Activated naive CD4-positive, alpha-beta T cell treated with anti-CD3 and anti-CD28 coated beads for 36 hours (primary cell): Measurements from ENCODE around the gene LENEP. TPM values are rescaled to one million over a fixed set of nuclear protein-coding genes. Genes with fewer than 3 reads are reported as not detected.

Experiments
- CTCF ChIA-PET: fragments of 350-600 bp; sonication (Branson Sonifier 250); formaldehyde crosslinking; loops from one replicate; lab custom pipeline; 2021; ENCODE audit warnings: antibody characterized with exemption; lab: Charles Lee
- DNase-seq: peaks from one replicate; pipeline ENCODE4 v3.0.0-alpha.2; 2020
- H3K27ac Mint-ChIP-seq: one replicate; pipeline ENCODE4 v1.8.0; 2021; ENCODE audit warnings: mild to moderate bottlenecking, mixed read lengths
- H3K27me3 Mint-ChIP-seq: one replicate; pipeline ENCODE4 v1.8.0; 2021; ENCODE audit warnings: low read depth, mixed read lengths
- H3K36me3 Mint-ChIP-seq: one replicate; pipeline ENCODE4 v1.8.0; 2021; ENCODE audit warnings: low read depth, mixed read lengths
- H3K4me1 Mint-ChIP-seq: one replicate; pipeline ENCODE4 v1.8.0; 2021; ENCODE audit warnings: low read depth, mixed read lengths
- H3K4me3 Mint-ChIP-seq: one replicate; pipeline ENCODE4 v1.8.0; 2021; ENCODE audit warnings: mild to moderate bottlenecking, moderate library complexity, mixed read lengths
- H3K9me3 Mint-ChIP-seq: one replicate; pipeline ENCODE4 v1.8.0; 2021; ENCODE audit warnings: mixed read lengths
- intact Hi-C: fragments of 100-400 bp; cut with micrococcal nuclease; formaldehyde crosslinking; loops from one replicate; pipeline ENCODE4 v1.15.1; 2023
- total RNA-seq, 2 experiments: library from RNA; stranded (reverse); gene quantifications; one replicate each; pipeline ENCODE4 v1.2.3, GENCODE V29; 2021

Gene LENEP
- total RNA-seq, 2 experiments from 2014 or later, result 0.36 to 0.99 TPM

DNA sequence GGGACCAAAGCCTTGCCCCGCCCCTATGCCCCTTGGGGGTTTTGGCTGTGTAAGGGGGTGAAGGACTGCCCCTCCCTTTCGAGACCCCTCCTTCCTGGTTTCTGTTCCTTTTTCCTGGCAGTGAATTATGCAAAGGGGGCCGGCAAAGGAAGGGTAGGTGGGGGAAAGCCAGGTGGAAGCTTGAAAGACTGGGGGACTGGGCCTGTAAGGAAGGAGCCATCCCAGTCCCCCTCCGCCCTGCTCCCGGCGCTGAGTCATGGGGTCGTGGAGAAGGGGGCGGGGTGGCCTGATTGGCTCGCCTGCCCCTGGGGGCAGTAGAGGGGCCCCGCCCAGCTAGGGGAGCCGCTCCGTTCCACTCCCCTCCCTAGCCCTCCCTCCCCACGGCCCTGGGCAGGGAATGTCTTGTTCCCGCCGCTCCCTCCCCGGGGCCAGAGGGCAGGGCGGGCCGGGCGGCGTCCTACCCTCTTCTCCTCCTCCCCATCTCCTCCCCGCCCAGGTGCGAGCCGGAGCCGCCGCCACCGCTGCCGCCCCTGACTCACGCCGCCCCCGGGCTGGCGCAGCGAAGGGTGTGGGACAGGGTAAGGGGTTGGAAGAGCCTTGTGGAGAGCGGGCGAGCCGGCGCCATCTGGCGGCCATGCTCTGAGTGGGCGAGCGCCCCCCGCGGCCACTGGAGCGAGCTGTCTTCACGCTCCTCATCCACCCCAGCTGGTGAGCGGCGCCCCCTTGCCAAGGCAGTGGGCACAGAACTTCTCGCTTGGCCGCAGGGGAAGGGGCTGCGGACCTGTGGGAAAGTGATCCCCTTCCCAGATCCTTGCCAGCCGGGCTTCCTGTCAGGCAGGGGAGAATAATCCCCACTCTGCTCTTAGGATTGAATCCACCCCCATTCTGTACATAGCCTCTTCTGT lies 23.9 kb downstream of the LENEP start:
- H3K36me3 Mint-ChIP-seq, result peaks cover 34% of the 10 kb centered on the region
- H3K4me3 Mint-ChIP-seq, result peak overlapping the region; percentile 56
- CTCF ChIA-PET, result interaction anchor here (0.6 to 4.1 kb wide), 24 partner anchors 9 to 156 kb away, joined by 3 to 37 read pairs (median 4); partner anchors contain the start of genes FLAD1, KRTCAP2, LENEP and PBXIP1
- H3K27me3 Mint-ChIP-seq, result no peaks in the 10 kb centered on the region
- peaks cover 65% of the 10 kb centered on the region for H3K4me1 Mint-ChIP-seq
- intact Hi-C loops, result loop anchor here (1.0 to 2.0 kb wide), 8 partner anchors 8 to 68 kb away; partner anchors contain the start of genes ADAM15, CKS1B, FLAD1 and PYGO2
- peak overlapping the region; percentile 85 for H3K27ac Mint-ChIP-seq
- DNase-seq, result peak; percentile 94
- no peaks in the 10 kb centered on the region for H3K9me3 Mint-ChIP-seq

DNA sequence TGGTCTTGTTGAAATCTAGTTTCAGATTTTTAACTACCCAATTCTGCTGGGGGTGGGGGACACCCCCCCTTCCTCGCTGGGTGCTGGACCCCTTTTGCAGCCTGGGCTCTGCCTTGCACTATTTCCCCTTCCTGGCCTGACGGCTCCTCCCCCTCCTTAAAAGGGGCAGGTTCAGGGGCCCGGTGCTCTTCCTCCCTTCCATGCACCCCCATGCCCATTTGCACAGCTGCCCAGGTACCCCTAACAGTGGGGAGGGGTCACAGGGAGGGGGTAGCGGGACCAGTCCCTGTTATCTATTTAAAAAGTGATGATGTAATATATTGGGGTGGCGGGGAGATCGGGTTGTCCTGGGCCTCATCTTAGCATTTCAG lies 24.5 kb downstream of the LENEP start:
- Mint-ChIP-seq H3K27me3 (no peaks in the 10 kb centered on the region), H3K27ac (peak overlapping the region; percentile 82), H3K9me3 (no peaks in the 10 kb centered on the region), H3K36me3 (peaks cover 27% of the 10 kb centered on the region), H3K4me1 (peaks cover 59% of the 10 kb centered on the region), H3K4me3 (peak overlapping the region; percentile 56)
- intact Hi-C loops, result loop anchor here (1.0 to 2.0 kb wide), 8 partner anchors 9 to 67 kb away; partner anchors contain the start of genes ADAM15, CKS1B, FLAD1 and PYGO2
- CTCF ChIA-PET, result interaction anchor here (0.6 to 4.1 kb wide), 19 partner anchors 10 to 155 kb away, joined by 3 to 37 read pairs (median 6); partner anchors contain the start of genes FLAD1, KRTCAP2, LENEP and PBXIP1
- no peak for DNase-seq

DNA sequence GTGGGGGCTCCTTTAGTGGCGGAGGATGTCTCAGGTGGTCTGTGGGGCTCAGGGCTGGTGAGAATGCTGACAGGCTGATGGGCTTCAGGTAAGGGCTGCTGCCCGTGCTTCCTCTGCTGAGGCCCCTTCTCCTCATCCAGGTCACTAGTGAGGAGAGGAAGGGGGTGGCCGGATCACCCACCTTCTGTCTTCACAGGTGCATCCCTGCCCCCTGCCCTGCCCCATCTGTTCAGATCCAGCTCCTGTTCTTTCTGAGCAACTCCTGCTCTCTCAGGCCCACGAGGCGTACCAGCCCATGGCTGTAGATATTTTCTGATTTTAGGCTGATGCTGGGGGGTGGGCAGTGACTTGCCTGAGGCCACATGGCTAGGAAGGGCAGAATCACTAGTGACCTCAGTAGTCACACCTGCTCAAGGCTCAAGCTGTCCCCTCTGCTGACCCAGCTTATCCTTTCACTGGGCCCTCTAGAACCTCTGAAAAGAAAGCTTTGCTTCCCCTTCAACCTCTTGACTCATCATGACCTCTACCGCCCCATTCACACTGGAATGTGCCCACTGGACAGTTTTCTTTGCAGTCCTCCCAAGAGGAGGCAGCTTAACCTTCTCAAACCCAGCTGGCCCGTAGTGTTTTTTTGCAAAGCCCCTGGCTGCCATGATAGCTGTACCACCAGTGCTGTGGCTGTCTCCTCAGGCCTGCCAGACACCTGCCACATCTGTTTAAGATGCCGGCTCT lies 25.4 kb downstream of the LENEP start:
- Mint-ChIP-seq H3K4me1 (peaks cover 51% of the 10 kb centered on the region), H3K36me3 (peaks cover 24% of the 10 kb centered on the region), H3K9me3 (no peaks in the 10 kb centered on the region), H3K4me3 (no peak overlapping the region), H3K27ac (peak overlapping the region; percentile 82), H3K27me3 (no peaks in the 10 kb centered on the region)
- intact Hi-C loops, result no loop called here
- no peak for DNase-seq
- CTCF ChIA-PET, result interaction anchor here (0.7 to 4.1 kb wide), 12 partner anchors 20 to 126 kb away, joined by 3 to 30 read pairs (median 4); partner anchors contain the start of genes ADAM15, FLAD1, LENEP and PBXIP1

DNA sequence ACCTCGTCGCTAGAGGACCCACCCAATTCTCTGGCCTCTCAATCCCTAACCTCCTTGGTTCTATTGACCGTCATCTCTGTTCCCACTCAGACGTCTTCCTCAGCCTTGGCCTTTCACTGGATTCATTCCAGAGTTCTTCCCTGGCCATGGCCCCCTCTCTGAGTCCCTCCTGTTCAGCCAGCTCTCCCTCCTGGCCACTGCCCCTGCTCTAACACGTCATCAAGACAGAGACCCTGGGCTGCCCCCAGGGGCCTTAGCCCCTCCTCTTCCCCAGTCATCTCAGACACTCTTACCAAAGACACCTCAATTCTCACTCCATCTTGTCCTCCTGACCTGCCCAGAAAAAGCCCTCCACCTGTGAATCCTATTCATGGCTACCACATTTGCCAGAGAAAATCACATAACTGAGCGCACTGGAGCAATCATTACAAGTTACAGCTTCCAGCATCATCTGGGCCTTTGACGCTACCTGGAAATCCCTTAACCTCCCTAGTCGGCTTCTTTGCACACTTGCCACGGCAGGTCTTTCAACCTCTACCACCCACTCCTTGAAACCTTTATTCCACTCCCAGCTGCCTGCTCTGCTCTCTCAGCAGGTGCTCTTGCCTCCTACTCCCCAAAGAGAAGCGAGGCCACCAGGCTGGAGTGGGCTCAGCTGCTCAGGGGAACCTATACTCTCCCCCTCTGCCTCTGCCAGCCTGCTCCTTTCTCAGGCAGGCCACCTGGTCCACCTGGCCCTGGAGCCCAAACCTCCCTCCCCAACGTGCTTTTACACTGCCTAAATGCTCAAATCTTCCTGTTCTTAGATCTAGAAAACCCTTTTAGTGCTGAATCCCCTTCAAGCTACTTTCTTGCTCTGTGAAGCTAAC lies 26.2 kb downstream of the LENEP start:
- Mint-ChIP-seq H3K36me3 (peaks cover 19% of the 10 kb centered on the region), H3K4me1 (peaks cover 43% of the 10 kb centered on the region), H3K9me3 (no peaks in the 10 kb centered on the region), H3K27me3 (no peaks in the 10 kb centered on the region), H3K4me3 (no peak overlapping the region), H3K27ac (peak overlapping the region; percentile 67)
- intact Hi-C loops, result no loop called here
- CTCF ChIA-PET, result interaction anchor here (0.8 to 4.1 kb wide), 11 partner anchors 9 to 82 kb away, joined by 3 to 30 read pairs (median 5); partner anchors contain the start of genes FLAD1, PBXIP1 and SHC1
- DNase-seq, result no peak

DNA sequence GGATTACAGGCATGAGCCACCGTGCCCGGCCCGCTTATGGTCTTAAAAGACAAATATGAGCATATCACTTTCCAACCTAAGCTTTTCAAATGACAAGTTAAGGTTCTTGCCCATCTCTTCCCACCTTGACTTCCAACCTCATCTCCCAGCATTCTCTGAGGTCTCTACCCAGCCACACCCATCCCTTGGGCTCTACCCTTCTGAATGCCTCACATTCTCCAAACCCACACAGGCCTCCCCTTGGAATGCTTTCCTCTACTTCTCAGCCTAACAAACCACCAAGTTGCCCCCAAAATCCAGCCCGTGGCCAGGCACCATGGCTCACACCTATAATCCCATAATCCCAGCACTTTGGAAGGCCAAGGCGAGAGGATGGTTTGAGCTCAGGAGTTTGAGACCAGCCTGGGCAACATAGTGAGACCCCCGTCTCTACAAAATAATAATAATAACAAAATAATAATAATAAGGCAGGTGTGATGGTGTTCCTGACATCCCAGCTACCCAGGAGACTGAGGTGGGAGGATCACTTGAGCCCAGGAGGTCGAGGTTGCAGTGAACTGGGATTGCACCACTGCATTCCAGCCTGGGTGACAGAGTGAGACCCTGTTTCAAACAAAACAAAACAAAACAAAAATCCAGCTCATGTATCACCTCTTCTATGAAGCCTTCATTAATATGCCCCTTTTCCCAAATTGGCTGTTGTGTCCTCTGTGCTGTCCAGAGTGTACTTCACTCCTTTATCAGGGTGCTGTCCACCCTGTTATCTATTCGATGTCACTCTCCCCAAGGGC lies 28.9 kb downstream of the LENEP start:
- no peaks in the 10 kb centered on the region for H3K27me3 Mint-ChIP-seq
- DNase-seq, result no peak
- H3K36me3 Mint-ChIP-seq, result peaks cover 4% of the 10 kb centered on the region
- CTCF ChIA-PET, result interaction anchor here (1.0 to 1.9 kb wide), 5 partner anchors 22 to 32 kb away, joined by 3 to 5 read pairs (median 3); partner anchors contain the start of gene LENEP
- no peak overlapping the region for H3K4me3 Mint-ChIP-seq
- no peak overlapping the region for H3K27ac Mint-ChIP-seq
- peaks cover 25% of the 10 kb centered on the region for H3K4me1 Mint-ChIP-seq
- no peaks in the 10 kb centered on the region for H3K9me3 Mint-ChIP-seq
- intact Hi-C loops, result no loop called here

DNA sequence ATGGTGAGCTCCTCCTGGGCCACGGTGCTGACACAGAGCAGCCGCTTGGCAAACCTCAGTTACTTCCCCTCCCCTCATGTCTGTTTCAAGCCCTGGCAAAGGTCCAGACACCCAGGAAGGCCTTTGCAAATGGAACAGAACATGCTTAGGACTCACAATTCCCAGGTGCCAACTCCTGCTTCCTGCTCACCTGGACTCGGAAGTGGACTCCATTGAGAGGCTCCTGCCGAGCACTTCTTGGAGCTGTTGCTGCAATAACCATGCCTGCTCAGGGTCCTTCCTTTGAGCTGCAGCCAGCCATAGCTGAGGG lies 29.5 kb downstream of the LENEP start:
- no peak overlapping the region for H3K4me3 Mint-ChIP-seq
- intact Hi-C loops, result no loop called here

DNA sequence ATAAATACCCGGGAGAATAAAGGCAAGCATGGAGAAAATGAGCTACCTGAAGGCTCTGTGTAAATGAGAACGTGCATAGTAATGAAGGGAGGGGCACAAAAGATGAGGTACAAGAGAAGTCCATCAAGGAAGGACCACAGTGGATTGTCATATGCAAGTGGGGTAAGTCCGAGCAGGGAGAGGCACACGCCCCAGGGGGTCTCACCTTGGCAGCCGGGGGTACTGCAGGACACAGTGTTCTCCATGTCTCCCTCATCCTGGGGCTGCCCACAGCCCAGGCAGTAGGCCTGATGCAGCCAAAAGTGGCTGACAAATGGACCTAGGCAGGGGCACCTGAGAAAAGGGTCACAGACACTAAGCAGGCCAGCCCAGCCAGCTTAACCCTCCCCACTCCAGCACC lies 30.2 kb downstream of the LENEP start:
- DNase-seq, result no peak
- CTCF ChIA-PET, result interaction anchor here (0.7 to 1.9 kb wide), 4 partner anchors 20 to 49 kb away, joined by 3 to 5 read pairs (median 3); partner anchors contain the start of gene CKS1B
- Mint-ChIP-seq H3K27me3 (no peaks in the 10 kb centered on the region), H3K4me3 (no peak overlapping the region), H3K27ac (no peak overlapping the region), H3K9me3 (no peaks in the 10 kb centered on the region), H3K36me3 (peaks cover 4% of the 10 kb centered on the region), H3K4me1 (peaks cover 15% of the 10 kb centered on the region)
- intact Hi-C loops, result no loop called here

More for the DNA sequence above, 29.5 kb downstream of the LENEP start:
- Mint-ChIP-seq H3K9me3 (no peaks in the 10 kb centered on the region), H3K27ac (no peak overlapping the region), H3K4me1 (peaks cover 21% of the 10 kb centered on the region), H3K36me3 (peaks cover 4% of the 10 kb centered on the region), H3K27me3 (no peaks in the 10 kb centered on the region)
- CTCF ChIA-PET, result interaction anchor here (1.0 to 1.9 kb wide), 5 partner anchors 21 to 32 kb away, joined by 3 to 5 read pairs (median 3); partner anchors contain the start of gene LENEP
- no peak for DNase-seq

DNA sequence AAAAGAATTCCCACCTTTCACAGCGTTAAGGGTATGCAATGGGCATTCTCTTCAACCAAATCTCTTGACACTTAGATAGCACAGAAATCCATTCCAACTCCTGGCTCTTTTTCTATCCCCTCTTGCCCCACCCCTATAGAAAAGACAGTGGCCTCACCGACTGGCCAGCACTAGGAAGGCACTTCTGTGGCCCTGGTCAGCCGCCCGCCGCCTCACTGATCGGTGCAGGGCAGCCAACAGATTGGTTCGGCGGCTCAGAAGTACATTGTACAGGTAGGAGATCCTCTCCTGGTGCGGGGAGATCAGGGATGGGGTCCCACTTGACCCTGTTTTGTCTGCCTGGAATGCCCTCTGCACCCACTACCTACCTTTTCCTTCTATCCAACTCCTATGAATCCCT lies 30.9 kb downstream of the LENEP start:
- Mint-ChIP-seq H3K27ac (no peak overlapping the region), H3K36me3 (peaks cover 3% of the 10 kb centered on the region), H3K4me3 (no peak overlapping the region), H3K27me3 (no peaks in the 10 kb centered on the region), H3K4me1 (peaks cover 8% of the 10 kb centered on the region), H3K9me3 (no peaks in the 10 kb centered on the region)
- CTCF ChIA-PET, result no interaction called here
- no peak for DNase-seq
- intact Hi-C loops, result no loop called here

DNA sequence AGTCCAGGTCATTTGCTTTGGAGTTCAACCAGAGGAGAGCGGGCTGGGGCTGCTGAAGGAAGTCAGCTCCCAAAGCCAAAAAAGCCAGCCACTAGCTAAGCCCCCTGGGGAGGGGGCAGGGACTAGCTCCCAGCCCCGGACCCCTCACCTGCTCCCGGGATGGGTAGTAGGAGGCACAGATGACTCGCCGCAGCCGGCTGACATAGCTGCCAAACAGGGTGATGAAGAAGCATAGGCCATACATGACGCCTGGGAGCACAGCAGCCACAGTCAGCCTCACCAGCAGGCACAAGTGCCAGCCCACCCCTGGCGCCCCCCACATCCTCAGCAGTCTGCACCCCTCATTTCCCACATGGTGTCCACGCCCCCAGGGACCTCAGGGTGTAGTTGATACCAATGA lies 32.8 kb downstream of the LENEP start:
- H3K36me3 Mint-ChIP-seq, result no peaks in the 10 kb centered on the region
- H3K4me3 Mint-ChIP-seq, result no peak overlapping the region
- no peak overlapping the region for H3K27ac Mint-ChIP-seq

DNA sequence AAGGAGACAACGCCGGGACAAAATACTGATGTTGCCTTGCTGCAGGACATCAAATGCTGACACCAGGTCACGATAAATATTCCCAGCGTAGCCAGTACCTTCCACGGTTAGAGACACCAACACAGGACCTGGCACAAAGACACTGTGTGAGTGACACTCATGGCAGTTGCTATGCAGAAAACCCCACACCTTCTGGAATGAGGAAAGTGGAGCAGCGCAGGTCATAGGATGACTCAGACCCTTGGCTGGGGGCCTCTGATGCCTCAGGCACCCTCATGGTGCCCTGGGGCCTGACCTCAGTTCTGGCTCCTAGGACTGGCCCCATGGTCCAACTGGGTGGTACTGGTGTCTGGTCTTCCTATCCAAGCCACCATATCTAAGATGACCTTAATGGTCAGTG lies 33.2 kb downstream of the LENEP start:
- CTCF ChIA-PET, result interaction anchor here (1.2 kb wide), 1 partner anchor 34 kb away, joined by 5 read pairs; no protein-coding TSS in a partner anchor
- intact Hi-C loops, result no loop called here
- no peaks in the 10 kb centered on the region for H3K27me3 Mint-ChIP-seq

More for the DNA sequence above, 32.8 kb downstream of the LENEP start:
- no peaks in the 10 kb centered on the region for H3K27me3 Mint-ChIP-seq
- no peaks in the 10 kb centered on the region for H3K4me1 Mint-ChIP-seq
- DNase-seq, result no peak
- intact Hi-C loops, result no loop called here
- CTCF ChIA-PET, result interaction anchor here (0.7 to 1.2 kb wide), 2 partner anchors 35 to 637 kb away, joined by 3 to 5 read pairs; no protein-coding TSS in a partner anchor
- no peaks in the 10 kb centered on the region for H3K9me3 Mint-ChIP-seq

More for the DNA sequence above, 33.2 kb downstream of the LENEP start:
- H3K9me3 Mint-ChIP-seq, result no peaks in the 10 kb centered on the region
- no peak overlapping the region for H3K27ac Mint-ChIP-seq
- no peaks in the 10 kb centered on the region for H3K4me1 Mint-ChIP-seq
- H3K4me3 Mint-ChIP-seq, result no peak overlapping the region
- DNase-seq, result no peak
- H3K36me3 Mint-ChIP-seq, result no peaks in the 10 kb centered on the region
